ENCODE results near the gene ZBTB46.
"Not testable (repeated sequence)": the region's sequence is repeated elsewhere in the genome, so short reads cannot be mapped to it uniquely, and the experiment has no call there.

Gene ZBTB46

GRCh38 chr20:63783970-63784369, 47.1 kb downstream of the ZBTB46 start:
- DNase-seq, result no peak

GRCh38 chr20:63782521-63782971, 48.5 kb downstream of the ZBTB46 start:
- no peak for DNase-seq

- peak; percentile 33 for DNase-seq
Observed at GRCh38 chr20:63782051-63782471, 49.0 kb downstream of the ZBTB46 start.

- no peak for DNase-seq
Observed at GRCh38 chr20:63781181-63781580, 49.9 kb downstream of the ZBTB46 start.

GRCh38 chr20:63778857-63779256, 52.2 kb downstream of the ZBTB46 start:
- DNase-seq, result no peak

GRCh38 chr20:63778034-63778752, 52.9 kb downstream of the ZBTB46 start:
- no peak for DNase-seq

- no peak for DNase-seq
Observed at GRCh38 chr20:63777614-63778013, 53.5 kb downstream of the ZBTB46 start.

GRCh38 chr20:63776875-63777274, 54.2 kb downstream of the ZBTB46 start:
- DNase-seq, result not testable (repeated sequence)

- peak; percentile 24 for DNase-seq
Observed at GRCh38 chr20:63775096-63775978, 55.7 kb downstream of the ZBTB46 start.

- no peak for DNase-seq
Observed at GRCh38 chr20:63774306-63774705, 56.8 kb downstream of the ZBTB46 start.

- DNase-seq, result no peak
Observed at GRCh38 chr20:63773571-63774241, 57.4 kb downstream of the ZBTB46 start.

- DNase-seq, result no peak
Observed at GRCh38 chr20:63772781-63773518, 58.1 kb downstream of the ZBTB46 start.

GRCh38 chr20:63771046-63771707, 59.9 kb downstream of the ZBTB46 start:
- no peak for DNase-seq

- no peak for DNase-seq
Observed at GRCh38 chr20:63769891-63770474, 61.1 kb downstream of the ZBTB46 start.

- DNase-seq, result no peak
Observed at GRCh38 chr20:63768591-63769515, 62.2 kb downstream of the ZBTB46 start.

GRCh38 chr20:63767886-63768285, 63.2 kb downstream of the ZBTB46 start:
- no peak for DNase-seq

GRCh38 chr20:63767456-63767855, 63.6 kb downstream of the ZBTB46 start:
- no peak for DNase-seq

- DNase-seq, result no peak
Observed at GRCh38 chr20:63766695-63767426, 64.2 kb downstream of the ZBTB46 start.

- DNase-seq, result no peak
Observed at GRCh38 chr20:63765902-63766301, 65.2 kb downstream of the ZBTB46 start.

All from stimulated activated CD4-positive, alpha-beta T cell treated with anti-CD3 and anti-CD28 coated beads, Interleukin-4, amount 100 ng/mL, for 24 hours (primary cell).